ENCODE measurements around the gene SLC12A7.
A peak's percentile ranks its signal among the peaks of the same experiment; 100 is the strongest.

The SLC12A7 gene

DNA sequence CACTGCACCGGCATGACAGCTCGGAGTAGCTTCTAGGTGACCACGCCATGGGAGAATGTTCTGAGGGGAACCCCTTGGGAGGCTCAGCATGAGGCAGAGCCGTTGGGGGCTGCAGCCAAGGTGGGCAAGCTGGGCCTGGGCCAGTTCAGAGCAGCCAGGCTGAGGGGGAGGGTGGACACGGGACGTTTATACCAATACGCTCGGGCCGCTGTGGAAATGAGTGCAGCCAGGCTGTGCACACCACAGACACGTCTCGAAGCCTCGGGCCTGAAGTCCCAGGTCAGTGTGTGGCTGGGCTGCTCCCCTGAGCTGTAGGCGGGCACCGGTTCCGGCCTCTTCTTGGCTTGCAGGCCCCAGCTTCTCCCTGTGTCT lies 28.9 kb upstream of the SLC12A7 start:
- no peak for DNase-seq (ENCODE audit: low read depth, low spot score)
- Histone ChIP-seq H3K4me3 (ENCODE audit: insufficient read length, low read depth) (no peak overlapping the region), H3K4me1 (ENCODE audit: insufficient read depth, insufficient read length) (peaks cover 10% of the 10 kb centered on the region), H3K9ac (ENCODE audit: insufficient read length, low read depth) (no peak overlapping the region), H3K27me3 (ENCODE audit: insufficient read depth, insufficient read length) (no peaks in the 10 kb centered on the region), H3K36me3 (ENCODE audit: insufficient read depth, insufficient read length, low read length) (no peaks in the 10 kb centered on the region), H3K9me3 (ENCODE audit: insufficient read depth, low read length) (no peaks in the 10 kb centered on the region)
- TF ChIP-seq ZNF274 (IDR thresholded peaks at IDR 0.05; ENCODE audit: low read depth, low read length) (no peak), YY1 (IDR thresholded peaks at IDR 0.05; ENCODE audit: insufficient read depth, insufficient read length) (no peak), SUZ12 (IDR thresholded peaks at IDR 0.05; ENCODE audit: extremely low read depth, insufficient read depth, insufficient read length) (no peak)

DNA sequence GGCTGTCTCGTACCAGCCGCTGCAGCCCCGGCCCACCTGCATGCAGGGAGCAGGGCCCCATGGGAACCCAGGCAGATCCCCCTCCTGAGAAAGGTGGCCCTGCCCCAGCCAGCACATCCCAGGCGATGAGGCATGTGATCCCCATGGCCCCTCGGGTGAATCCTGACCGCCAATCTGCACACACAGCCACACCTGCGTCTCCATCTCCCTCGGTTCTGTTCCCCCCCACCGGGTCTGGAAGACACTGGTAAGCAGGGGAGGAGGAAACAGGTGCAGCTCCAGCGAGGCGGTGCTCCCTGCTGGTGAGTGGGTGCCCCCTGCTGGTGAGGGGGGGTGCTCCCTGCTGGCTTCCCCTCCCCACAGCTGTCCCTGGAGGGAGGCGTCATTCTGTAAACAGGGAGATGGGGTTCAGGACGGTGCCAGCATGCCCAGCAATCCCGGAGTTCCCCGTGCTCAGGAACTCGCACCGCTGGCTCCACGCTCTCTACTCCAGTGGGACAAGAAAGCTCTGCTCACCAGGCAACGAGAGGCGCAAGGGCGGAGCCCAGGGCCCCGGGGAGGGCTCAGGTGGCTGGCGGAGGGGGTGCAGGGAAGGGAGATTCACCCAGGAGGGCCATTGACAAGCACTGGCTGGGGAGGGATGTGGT lies 28.4 kb upstream of the SLC12A7 start:
- no peak for TF ChIP-seq YY1 (IDR thresholded peaks at IDR 0.05; ENCODE audit: insufficient read depth, insufficient read length)
- TF ChIP-seq ZNF274 (IDR thresholded peaks at IDR 0.05; ENCODE audit: low read depth, low read length), result no peak
- no peak for TF ChIP-seq SUZ12 (IDR thresholded peaks at IDR 0.05; ENCODE audit: extremely low read depth, insufficient read depth, insufficient read length)
- Histone ChIP-seq H3K36me3 (ENCODE audit: insufficient read depth, insufficient read length, low read length) (no peaks in the 10 kb centered on the region), H3K9me3 (ENCODE audit: insufficient read depth, low read length) (no peaks in the 10 kb centered on the region), H3K9ac (ENCODE audit: insufficient read length, low read depth) (no peak overlapping the region), H3K27me3 (ENCODE audit: insufficient read depth, insufficient read length) (no peaks in the 10 kb centered on the region), H3K4me3 (ENCODE audit: insufficient read length, low read depth) (no peak overlapping the region), H3K4me1 (ENCODE audit: insufficient read depth, insufficient read length) (peaks cover 10% of the 10 kb centered on the region)
- peak; percentile 16 for DNase-seq (ENCODE audit: low read depth, low spot score)

DNA sequence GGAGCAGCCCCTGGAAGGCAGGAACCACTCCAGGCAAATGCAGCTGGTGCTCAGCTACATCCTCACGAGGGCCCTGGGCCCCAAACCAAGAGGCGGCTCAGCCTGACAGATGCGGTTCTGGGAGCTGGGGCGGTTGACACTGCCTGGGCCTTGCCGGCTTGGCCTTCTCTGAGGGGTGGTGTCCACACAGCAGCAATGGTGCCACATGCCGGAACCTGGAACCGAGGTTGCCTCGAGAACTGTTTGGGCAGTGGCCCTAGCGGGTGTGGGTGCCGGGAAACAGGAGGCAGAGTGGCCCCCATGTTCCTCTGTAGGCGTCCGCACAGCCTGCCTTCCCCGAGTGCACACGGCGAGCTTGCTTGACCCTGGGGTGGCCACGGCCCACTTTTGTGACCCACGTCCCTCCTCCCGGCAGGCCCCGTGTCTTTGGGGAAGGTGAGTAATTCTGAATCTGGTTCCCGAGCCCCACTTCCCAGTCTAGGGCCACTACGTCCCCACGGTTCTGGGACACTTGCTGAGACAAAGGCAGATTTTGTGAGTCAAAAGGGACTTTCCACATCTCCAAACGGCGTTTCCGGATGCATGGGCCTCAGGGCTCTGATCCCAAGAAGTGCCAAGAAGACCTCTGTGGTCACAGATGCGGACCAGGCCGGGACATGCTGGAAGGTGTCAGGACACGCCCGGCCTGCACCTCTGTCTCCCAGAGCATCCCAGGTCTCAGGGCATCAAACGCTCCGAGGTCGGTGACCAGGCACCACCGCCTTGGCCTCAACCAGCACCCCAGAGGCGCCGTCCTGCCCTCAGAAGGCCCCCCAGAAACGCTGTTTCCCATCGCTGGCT lies 27.7 kb upstream of the SLC12A7 start:
- Histone ChIP-seq H3K4me1 (ENCODE audit: insufficient read depth, insufficient read length) (peaks cover 7% of the 10 kb centered on the region), H3K9ac (ENCODE audit: insufficient read length, low read depth) (no peak overlapping the region), H3K27me3 (ENCODE audit: insufficient read depth, insufficient read length) (no peaks in the 10 kb centered on the region), H3K4me3 (ENCODE audit: insufficient read length, low read depth) (no peak overlapping the region), H3K9me3 (ENCODE audit: insufficient read depth, low read length) (no peaks in the 10 kb centered on the region), H3K36me3 (ENCODE audit: insufficient read depth, insufficient read length, low read length) (no peaks in the 10 kb centered on the region)
- no peak for TF ChIP-seq ZNF274 (IDR thresholded peaks at IDR 0.05; ENCODE audit: low read depth, low read length)
- no peak for TF ChIP-seq YY1 (IDR thresholded peaks at IDR 0.05; ENCODE audit: insufficient read depth, insufficient read length)
- TF ChIP-seq SUZ12 (IDR thresholded peaks at IDR 0.05; ENCODE audit: extremely low read depth, insufficient read depth, insufficient read length), result no peak
- no peak for DNase-seq (ENCODE audit: low read depth, low spot score)

DNA sequence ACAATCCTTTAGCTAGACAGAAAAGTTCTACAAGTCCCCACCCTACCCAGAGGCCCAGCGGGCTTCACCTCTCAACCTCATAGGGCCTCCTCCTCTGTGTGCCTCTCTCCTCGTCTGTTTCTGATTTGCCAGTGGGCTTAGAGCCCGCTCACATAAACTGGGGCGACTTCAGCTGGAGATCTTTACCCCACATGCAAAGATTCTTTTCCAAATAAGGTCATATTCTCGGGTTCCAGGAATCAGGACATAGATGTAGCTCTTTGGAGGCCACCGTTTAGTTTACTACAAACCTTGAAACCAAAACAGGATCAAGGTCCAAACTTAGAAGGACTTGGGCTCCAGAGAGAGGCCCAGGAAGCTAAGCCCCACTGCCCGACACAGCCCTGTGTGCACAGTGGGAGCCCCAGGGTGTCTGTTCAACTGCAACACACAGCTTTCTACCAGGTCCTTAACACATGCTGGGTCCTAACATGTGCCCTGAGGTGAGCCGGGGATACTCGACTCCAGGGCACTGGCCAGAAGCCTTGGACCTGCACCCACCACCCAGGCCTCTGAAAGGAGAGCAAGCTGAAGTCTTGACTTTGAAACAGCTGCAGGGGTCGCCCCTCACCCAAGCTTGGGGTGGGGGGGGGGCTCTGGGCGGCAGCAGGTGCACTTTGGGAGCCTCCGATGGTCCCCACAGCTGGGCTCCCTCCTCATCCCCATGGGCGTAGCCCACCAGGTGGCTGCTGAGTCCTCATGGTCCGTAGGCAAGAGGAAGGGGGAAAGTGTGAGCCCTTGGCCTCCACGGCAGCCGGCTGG lies 26.8 kb upstream of the SLC12A7 start:
- Histone ChIP-seq H3K36me3 (ENCODE audit: insufficient read depth, insufficient read length, low read length) (no peaks in the 10 kb centered on the region), H3K4me3 (ENCODE audit: insufficient read length, low read depth) (no peak overlapping the region), H3K27me3 (ENCODE audit: insufficient read depth, insufficient read length) (no peaks in the 10 kb centered on the region), H3K9me3 (ENCODE audit: insufficient read depth, low read length) (no peaks in the 10 kb centered on the region), H3K4me1 (ENCODE audit: insufficient read depth, insufficient read length) (peaks cover 10% of the 10 kb centered on the region), H3K9ac (ENCODE audit: insufficient read length, low read depth) (no peak overlapping the region)
- no peak for DNase-seq (ENCODE audit: low read depth, low spot score)
- TF ChIP-seq ZNF274 (IDR thresholded peaks at IDR 0.05; ENCODE audit: low read depth, low read length) (no peak), SUZ12 (IDR thresholded peaks at IDR 0.05; ENCODE audit: extremely low read depth, insufficient read depth, insufficient read length) (no peak), YY1 (IDR thresholded peaks at IDR 0.05; ENCODE audit: insufficient read depth, insufficient read length) (no peak)

DNA sequence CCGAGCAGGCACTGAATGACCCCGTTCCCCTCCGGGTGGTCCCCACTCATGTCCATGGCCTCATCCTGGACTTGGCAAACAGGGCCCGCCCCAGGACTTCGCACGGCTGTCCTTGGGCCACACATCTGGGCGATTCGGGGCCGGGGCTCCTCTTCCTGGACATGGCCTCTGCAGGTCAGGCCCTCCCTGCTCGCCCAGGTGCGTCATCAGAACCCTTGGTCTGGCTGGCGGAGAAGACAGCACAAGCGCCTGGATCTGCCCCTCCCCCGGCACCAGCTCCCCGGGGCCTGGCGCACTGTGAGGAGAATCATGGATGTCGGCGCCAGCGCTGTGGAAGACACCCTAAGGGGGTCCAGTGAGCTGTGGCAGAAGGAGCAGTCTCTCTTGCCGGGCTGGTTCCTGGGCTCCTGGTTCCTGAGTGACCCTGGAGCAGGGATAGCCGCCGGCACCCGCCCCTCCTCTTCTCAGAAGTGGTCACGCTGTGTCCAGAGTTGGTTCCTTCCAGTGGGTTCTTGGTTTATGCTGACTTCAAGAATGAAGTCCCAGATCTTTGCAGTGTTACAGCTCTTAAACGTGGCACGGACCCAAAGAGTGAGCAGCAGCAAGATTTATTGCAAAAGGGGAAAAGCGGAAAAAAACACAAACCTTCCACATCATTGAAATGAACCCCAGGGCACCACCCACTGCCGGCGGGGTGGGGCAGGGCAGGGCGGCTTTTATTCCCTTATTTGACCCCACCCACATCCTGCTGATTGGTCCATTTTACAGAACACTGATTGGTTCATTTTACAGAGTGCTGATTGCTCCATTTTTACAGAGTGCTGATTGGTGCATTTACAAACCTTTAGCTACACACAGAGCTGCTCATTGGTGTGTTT lies 25.9 kb upstream of the SLC12A7 start:
- TF ChIP-seq YY1 (IDR thresholded peaks at IDR 0.05; ENCODE audit: insufficient read depth, insufficient read length) (no peak), ZNF274 (IDR thresholded peaks at IDR 0.05; ENCODE audit: low read depth, low read length) (no peak)
- Histone ChIP-seq H3K4me1 (ENCODE audit: insufficient read depth, insufficient read length) (peaks cover 11% of the 10 kb centered on the region), H3K36me3 (ENCODE audit: insufficient read depth, insufficient read length, low read length) (no peaks in the 10 kb centered on the region), H3K9me3 (ENCODE audit: insufficient read depth, low read length) (no peaks in the 10 kb centered on the region), H3K27me3 (ENCODE audit: insufficient read depth, insufficient read length) (no peaks in the 10 kb centered on the region), H3K9ac (ENCODE audit: insufficient read length, low read depth) (no peak overlapping the region), H3K4me3 (ENCODE audit: insufficient read length, low read depth) (no peak overlapping the region)
- DNase-seq (ENCODE audit: low read depth, low spot score), result no peak

DNA sequence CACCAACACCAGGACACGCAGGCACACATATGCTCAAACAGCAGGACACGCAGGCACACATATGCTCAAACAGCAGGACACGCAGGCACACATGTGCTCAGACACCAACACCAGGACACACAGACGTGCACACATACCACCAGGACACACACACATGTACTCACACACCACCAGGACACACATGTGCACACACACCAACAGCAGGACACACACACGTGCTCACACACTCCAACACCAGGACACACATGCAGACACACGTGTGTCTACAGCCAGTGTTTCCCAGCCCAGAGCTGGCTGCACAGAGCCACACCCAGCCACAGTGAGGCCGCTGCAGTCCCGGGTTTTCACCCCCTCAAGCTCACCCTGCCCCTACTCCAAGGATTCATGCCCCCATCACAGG lies 25.0 kb upstream of the SLC12A7 start:
- TF ChIP-seq YY1 (IDR thresholded peaks at IDR 0.05; ENCODE audit: insufficient read depth, insufficient read length), result no peak
- TF ChIP-seq SUZ12 (IDR thresholded peaks at IDR 0.05; ENCODE audit: extremely low read depth, insufficient read depth, insufficient read length), result no peak
- TF ChIP-seq ZNF274 (IDR thresholded peaks at IDR 0.05; ENCODE audit: low read depth, low read length), result no peak
- DNase-seq (ENCODE audit: low read depth, low spot score), result no peak
- Histone ChIP-seq H3K27me3 (ENCODE audit: insufficient read depth, insufficient read length) (no peaks in the 10 kb centered on the region), H3K9me3 (ENCODE audit: insufficient read depth, low read length) (no peaks in the 10 kb centered on the region), H3K4me3 (ENCODE audit: insufficient read length, low read depth) (no peak overlapping the region), H3K9ac (ENCODE audit: insufficient read length, low read depth) (peak overlapping the region; percentile 10), H3K4me1 (ENCODE audit: insufficient read depth, insufficient read length) (peaks cover 11% of the 10 kb centered on the region), H3K36me3 (ENCODE audit: insufficient read depth, insufficient read length, low read length) (no peaks in the 10 kb centered on the region)

All from NT2/D1 (cell line).